Measurements from ENCODE around the gene TNS4. TPM values are rescaled to one million over a fixed set of nuclear protein-coding genes. Genes with fewer than 3 reads are reported as not detected.
"Not testable (repeated sequence)": the region's sequence is repeated elsewhere in the genome, so short reads cannot be mapped to it uniquely, and the experiment has no call there.

TNS4 gene
- 0.16 TPM for total RNA-seq
- long read RNA-seq, partial matches to known transcripts = 0 of 5 reads
- long read RNA-seq, other reads (novel, unspliced or antisense) = 5 of 5 reads

DNA sequence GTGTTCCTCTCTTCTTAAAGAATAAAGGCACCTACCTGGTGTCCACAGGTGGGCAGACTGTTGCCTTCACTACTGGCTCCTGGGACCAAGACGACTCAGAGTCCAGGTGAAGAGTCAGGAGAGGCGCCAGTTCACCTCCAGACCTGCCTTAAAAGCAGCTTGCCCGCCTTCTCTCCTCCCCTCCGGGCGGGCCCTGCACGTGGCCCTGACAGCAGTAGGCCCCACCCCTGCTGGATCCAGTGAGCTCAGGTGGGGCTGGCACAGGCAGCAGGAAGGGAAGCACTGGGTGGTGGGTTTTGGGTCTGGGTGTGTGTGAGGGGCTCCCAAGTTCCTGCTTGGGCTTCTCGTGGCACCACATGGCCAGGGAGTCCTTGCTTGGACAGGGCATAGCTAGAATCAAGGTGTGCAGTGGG, at the start of gene TNS4:
TNS4 (minus strand) TSS at position 125 of the 413 bp plus-strand sequence. CDS start 5,198 bp downstream, outside the sequence.
- DNase-seq (ENCODE audit: low spot score) = no peak

GRCh38 chr17:40550608-40551007, 49.2 kb upstream of the TNS4 start:
- peak; percentile 90 for DNase-seq (ENCODE audit: low spot score)

- DNase-seq (ENCODE audit: low spot score) = peak; percentile 75
These were observed 47.7 kb upstream of the TNS4 start for GRCh38 chr17:40548982-40549685.

DNA sequence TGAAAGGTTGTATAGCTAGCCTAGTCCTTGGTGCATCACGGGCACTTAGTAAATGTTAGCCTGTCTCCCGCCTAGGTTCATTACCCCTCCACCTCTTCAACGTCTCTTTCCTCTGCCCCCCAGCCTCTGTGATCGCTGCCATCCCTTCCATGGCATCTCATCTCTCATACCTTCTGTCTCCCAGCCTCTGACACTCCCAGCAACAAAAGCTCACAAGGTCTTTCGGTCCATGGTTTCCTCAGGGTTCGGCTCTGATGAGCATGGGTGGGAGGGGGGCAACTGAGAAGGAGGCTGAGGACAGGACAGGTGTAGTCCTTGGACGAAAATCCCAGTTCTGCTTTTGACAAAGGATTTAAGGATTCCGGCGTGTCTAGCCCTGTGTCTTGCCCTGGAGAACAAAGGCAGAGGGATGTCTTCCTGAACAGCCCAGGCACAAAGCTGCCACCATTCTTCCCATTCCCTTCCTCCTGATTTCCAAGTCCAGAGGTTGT, 47.1 kb upstream of the TNS4 start:
- peak; percentile 53 for DNase-seq (ENCODE audit: low spot score)

DNA sequence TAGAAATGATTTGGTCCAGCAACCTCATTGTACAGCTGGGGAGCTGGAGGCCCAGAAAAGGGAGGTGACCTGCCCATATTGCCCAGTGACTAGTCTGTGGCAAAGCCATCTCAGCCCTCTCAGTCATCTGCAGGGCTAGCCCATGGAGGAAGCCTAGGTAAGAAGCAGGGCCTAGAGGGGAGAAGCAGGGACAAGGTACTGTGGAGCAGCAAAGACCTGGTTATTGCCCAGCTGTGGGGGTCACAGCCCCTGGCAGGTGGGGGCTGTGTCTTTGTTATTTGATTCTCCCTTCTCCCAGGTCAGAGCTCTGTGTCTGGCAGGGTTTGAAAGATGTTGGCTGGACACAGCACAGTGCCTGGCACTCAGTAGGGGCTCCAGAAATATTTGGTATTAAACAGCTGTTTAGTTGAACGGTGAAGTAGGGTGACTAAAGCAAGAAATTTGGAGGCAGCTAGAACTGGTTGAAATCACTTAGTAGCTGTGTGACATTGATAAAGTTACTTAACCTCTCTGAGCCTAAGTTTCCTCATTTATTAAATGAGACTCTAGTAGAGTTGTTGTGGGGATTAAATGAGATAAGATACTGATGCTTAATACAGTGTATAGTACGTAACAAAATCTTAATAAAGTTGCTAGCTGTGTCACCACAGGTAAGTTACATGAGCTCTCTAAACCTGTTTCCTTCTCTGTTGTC, 46.5 kb upstream of the TNS4 start:
- peak; percentile 59 for DNase-seq (ENCODE audit: low spot score)

GRCh38 chr17:40547079-40547784, 45.8 kb upstream of the TNS4 start:
- peak; percentile 67 for DNase-seq (ENCODE audit: low spot score)

- DNase-seq (ENCODE audit: low spot score) = not testable (repeated sequence)
These were observed 45.1 kb upstream of the TNS4 start for GRCh38 chr17:40546497-40546896.

GRCh38 chr17:40545660-40546059, 44.2 kb upstream of the TNS4 start:
- peak; percentile 53 for DNase-seq (ENCODE audit: low spot score)

DNA sequence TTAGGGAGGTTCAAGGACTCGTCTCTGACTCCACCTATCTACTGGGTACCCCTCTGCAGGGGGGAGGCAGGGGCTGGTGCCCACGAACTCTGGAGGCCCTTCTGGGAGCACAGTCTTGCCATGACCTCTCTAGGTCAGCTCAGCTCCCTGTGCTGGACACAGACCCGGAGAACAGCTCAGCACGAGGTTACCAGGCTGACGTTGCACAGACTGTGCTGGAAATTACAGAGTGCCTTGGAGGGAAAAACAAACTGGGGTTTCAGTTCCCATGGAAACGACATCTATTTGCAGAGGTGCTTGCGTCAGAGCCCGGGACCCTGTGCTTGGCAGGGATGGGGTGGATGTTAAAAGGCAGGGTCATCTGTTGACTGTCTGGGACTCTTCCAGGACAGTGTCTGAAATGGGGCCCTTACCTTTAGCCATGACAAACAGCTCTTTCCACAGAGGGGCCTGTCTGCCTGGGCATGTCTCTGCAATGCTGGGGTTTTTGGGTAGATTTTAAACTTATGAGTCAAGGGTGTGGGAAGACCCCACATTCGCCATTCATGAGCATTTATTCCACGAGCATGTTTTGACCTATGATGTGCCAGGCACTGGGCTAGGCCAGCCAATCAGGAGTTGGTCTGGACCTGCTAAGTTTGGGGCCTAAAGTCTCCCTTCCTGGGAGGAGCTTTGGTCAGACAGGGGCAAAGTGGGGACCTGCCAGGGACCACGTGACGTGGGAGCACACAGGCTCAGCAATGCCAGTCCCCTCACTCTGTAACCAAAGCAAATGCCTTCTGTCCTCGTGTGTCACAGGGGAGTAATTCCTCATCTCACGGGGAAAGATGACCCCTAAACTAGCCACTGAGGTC, 41.4 kb upstream of the TNS4 start:
- DNase-seq (ENCODE audit: low spot score) = peak; percentile 94

GRCh38 chr17:40541873-40542557, 40.6 kb upstream of the TNS4 start:
- no peak for DNase-seq (ENCODE audit: low spot score)

GRCh38 chr17:40541060-40541872, 39.8 kb upstream of the TNS4 start:
- no peak for DNase-seq (ENCODE audit: low spot score)

DNA sequence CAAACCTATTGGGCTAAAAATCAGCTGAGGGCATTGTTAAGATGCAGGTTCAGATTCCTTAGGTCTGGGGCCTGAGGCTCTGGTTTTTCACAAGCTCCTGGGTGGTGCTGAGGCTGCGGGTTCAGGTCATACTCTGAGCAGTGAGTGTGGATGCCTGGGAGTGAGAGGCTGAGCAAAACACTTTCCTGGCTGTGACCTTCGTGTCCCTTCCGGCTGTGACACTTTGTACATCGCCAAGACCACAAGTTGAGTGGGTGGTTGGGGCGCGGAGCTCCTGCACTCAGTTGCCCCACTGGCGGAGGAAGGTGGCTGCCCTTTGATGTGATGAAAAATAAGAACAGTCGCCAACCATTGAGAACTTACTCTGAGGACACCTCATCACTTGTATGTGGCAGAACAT, 39.0 kb upstream of the TNS4 start:
- DNase-seq (ENCODE audit: low spot score) = no peak

DNA sequence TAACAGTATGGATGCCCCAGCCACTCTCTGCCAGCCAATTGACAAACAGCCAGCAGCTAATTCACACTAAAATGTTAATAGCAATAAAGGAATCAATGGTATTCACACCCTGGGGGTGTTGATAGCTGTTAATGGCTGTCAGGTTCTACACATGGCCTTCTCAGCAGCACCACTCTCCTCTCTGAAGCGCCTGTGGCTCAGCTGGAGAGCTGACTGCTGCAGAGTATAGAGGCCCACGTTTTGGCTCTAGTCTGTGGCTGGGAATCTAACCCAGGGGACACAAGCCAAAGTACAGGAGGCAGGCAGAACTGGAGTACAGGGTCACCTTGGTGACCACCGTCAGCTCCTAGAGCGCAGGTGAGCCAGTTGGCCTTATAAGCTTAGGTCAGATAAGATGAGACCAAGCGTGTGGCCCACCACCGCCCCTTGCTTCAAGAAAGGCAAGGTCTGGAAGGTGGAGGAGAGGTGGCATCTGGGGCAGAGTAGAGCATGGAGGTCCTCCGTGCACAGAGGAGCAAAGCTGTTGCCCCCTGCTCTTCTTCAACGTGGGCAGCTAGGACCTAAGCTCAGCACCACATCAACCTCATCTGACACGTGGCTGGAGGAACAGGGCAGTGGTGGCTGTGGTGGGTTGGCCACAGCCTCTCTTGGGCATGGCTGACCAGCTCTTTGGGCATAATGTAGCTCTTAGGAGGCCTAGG, 38.4 kb upstream of the TNS4 start:
- DNase-seq (ENCODE audit: low spot score) = no peak

DNA sequence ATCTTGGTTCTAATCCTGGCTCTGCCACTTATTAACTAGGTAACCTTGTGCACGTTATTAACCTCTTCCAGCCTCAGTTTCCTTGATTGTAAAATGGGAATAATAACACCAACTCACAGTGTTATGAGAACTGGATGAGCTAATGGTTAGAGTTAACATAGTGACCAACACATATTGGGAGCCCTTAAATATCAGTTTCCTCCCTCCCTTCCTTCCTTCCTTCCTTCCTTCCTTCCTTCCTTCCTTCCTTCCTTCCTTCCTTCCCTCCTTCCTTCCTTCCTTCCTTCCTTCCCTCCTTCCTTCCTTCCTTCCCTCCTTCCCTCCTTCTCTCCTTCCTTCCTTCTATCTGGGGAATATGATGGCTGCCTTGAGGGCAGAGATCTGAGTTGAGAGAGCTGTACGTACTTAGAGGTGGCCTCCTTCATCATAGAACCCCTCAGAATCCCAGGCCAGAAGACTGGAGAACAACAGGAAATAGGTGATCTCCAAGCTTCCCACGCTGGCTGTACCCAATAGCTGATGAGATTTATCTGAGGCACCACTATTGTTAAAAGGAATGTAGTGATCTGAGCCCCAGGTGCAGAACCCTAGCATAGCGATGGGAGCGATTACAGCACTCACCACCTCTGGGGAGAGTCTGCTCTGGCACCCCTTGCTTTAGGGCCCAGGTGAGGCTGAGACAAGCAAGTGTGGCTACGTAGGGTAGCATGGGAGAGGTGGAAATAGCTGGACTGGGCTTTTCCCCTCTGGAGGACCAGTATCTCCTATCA, 37.7 kb upstream of the TNS4 start:
- DNase-seq (ENCODE audit: low spot score) = no peak

- no peak for DNase-seq (ENCODE audit: low spot score)
These were observed 36.9 kb upstream of the TNS4 start for GRCh38 chr17:40538019-40538935.

- no peak for DNase-seq (ENCODE audit: low spot score)
These were observed 35.1 kb upstream of the TNS4 start for GRCh38 chr17:40536295-40537171.

All from mesenteric fat pad (tissue), 1 donor.